ENCODE measurements around the gene TCEAL1.
"Not testable (repeated sequence)": the region's sequence is repeated elsewhere in the genome, so short reads cannot be mapped to it uniquely, and the experiment has no call there.

The TCEAL1 gene, protein sequence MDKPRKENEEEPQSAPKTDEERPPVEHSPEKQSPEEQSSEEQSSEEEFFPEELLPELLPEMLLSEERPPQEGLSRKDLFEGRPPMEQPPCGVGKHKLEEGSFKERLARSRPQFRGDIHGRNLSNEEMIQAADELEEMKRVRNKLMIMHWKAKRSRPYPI

DNA sequence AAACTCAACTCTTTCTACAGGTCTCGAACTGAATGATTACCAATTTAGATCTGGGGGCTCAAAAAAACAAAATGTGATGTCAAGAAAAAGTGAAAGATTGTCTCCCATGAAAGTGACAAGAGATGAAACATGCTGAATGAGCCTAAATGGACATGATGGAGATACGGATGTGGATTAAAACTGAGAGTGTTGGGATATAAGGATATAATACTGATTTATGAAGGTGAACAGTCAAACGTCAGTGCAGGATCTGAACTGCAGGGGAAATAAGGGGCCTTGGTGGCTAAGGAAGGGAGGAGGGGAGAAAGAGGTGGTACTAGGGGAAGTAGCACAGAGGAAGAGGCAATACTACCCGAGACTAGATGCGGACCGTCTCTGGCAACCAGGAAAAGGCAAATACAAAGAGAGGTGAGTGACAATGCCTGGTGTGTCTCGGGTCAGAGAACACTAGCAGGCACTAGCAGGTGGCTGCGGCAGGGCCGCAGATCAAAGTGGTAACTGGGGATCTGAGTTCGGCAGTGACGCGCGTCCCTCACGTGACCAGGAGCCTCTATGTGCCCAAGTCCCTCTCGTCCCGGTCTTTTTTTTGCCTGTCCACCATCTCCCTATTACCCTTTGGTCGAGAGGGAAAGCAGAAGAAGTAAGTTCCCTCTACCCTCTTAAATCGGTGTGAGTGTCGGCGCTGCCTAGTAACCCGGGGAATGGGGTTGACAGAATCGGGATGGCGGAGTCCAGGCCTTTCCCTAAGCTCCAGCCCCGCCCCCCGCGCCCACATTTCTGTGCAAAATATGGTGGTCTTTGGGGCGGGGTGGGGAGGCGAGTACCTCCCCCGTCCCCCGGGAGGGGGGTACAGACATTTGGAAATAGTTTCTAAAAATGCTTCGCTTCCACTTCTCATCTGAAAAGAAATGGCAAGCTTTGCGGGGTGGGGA lies at the start of gene TCEAL1:
TCEAL1 (plus strand) TSS at position 590 of the 932 bp plus-strand sequence. CDS start 942 bp downstream, outside the sequence.
- peak; percentile 57 to 59 for ATAC-seq

DNA sequence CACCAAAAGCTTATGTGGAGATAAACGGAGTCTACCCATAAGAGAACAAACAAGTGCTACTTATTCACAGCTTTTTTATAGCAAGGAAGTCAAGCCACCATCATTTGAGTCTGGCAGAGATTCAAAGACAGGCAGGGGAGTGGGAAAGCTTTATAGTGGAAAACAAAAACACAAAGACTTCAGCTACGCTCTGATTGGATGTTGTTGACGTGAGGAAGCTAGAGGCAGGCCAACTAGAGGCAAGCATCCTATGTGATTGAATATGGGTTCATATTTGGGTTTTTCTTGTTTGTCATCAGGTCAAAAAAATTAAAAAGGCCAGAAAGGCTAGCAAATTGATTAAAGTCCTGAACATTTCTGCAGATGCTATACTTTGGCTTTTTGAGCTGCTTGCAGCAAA lies 44.2 kb upstream of the TCEAL1 start:
- no peak for ATAC-seq

DNA sequence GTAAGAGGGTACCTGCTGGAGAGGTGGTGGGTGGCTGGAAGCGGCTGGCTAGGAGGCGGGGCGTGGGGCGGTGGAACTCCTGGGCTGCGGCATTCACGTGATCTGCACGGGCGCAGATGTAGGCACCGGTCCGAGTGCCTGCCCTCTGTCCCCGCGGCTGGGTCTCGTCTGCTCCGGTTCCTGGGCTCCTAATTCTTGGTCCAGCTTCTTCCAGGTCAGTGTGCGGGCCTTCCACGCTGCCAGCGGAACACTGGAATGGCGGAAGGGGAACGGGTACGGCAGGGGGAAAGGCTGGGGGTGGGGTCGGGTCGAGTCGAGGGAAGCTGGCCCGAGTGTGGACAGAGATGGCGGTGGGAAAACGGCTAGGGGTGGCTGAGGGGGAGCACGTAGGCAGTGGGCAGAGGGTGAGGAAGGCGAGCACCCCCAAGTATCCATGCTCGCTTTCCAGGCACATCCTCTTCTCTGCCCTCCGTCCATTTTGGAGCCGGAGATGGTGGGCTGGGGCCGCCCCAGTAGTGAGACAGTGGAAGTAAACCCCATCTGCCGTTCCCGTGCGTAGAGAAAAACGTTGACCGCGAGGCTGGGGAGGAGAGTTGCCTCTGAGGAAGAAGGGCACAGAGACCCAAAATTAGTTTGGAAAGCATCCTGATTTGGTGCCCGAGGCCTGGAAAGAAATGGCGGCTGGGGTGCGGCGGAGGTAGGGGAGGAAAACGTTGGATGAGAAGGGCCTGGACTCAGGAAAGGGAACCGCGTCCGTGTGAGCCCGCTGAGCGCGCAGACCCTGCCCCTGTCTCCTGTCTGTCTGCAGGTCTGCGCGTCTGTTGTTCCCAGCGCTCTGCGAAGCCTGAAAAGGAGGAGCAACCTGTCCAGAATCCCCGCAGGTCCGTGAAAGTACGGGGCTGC lies 43.1 kb upstream of the TCEAL1 start, which contains the start of gene TCEAL4:
TCEAL4 (plus strand) TSS at position 105 of the 903 bp plus-strand sequence. CDS start 1,161 bp downstream, outside the sequence.
- peak; percentile 61 to 74 for ATAC-seq

DNA sequence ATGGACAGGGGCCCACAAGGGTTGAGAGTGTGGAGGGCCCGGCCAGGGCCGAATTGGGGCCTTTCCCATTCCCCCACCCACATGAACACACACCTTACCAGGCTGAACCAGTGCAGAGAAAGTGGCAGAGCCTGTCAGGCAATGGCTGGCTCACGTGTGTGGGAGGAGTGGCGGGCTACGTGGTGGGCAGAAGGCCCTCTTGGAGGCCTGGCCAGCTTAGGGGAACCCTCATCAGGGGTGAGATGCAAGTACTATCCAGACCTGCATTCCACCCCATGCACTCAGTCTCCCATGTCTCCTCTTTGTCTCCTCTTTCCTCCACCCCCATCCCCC lies 42.5 kb upstream of the TCEAL1 start:
- ATAC-seq, result no peak

DNA sequence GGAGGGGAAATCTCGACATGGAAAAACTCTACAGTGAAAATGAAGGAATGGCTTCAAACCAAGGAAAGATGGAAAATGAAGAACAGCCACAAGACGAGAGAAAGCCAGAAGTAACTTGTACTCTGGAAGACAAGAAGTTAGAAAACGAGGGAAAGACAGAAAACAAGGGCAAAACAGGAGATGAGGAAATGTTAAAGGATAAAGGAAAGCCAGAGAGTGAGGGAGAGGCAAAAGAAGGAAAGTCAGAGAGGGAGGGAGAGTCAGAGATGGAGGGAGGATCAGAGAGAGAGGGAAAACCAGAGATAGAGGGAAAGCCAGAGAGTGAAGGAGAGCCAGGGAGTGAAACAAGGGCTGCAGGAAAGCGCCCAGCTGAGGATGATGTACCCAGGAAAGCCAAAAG lies 42.1 kb upstream of the TCEAL1 start:
- ATAC-seq, result no peak

DNA sequence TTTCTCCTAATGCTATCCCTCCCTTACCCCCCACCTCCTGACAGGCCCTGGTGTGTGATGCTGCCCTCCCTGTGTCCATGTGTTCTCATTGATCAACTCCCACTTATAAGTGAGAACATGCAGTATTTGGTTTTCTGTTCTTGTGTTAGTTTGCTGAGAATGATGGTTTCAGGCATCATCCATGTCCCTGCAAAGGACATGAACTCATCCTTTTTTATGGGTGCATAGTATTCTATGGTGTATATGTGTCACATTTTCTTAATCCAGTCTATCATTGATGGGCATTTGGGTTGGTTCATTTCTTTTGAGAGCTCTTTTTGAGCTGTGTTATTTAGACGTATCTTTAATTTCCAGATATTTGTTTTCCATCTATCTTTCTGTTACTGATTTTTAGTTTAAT lies 36.5 kb upstream of the TCEAL1 start:
- not testable (repeated sequence) for ATAC-seq

DNA sequence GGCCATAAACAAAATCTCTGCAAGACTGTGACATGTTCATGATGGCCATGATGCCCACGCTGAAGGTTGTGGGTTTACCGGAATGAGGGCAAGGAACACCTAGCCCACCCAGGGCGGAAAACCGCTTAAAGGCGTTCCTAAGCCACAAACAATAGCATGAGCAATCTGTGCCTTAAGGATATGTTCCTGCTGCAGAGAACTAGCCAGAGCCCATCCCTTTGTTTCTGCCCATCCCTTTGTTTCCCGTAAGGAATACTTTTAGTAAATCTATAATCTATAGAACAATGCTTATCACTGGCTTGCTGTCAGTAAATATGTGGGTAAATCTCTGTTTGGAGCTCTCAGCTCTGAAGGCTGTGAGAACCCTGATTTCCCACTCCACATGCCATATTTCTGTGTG lies 33.6 kb upstream of the TCEAL1 start:
- not testable (repeated sequence) for ATAC-seq

DNA sequence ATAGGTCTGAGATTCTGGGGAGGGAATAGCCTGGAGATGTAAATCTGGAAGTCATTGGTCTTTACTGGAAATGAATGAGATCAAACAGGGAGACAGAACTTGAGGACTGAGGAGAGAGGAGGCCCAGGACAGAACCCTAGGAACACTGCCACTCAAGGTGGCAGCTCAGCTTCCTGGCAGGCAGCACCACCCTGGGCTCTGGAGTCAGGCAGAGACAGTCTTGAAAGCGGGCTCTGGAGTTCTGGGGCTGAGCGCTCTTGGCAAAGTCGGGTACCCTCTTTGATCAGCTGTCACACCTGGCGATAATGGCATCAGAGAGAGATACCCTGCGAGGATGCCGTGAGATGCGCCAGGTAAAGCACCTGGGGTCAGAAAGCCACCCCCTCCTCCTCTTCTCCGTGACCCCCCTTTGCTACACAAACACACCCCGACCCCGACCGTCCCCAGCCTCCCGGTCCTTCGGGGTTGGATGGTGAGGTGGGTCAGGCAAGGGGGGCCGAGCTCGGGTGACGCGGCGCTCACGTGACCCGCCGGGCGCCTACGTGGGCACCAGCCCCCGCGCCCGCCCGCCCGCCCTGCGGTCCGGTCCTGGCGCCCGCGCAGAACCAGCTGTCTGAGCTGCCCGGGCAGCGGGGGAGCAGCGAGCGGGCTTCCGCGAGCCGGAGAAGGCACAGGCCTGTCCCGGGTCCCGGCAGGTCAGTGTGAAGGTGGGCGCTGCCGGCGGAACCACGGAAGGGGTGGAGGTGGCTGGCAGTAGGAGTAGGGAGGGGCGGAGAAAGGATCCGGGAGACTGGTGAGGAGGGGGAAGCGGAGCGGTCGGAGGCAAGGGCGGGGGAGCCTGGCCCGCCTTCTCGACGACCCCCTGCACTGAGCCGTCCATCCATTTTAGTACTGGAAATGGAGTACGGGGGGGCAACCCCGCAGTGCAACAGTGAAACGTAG lies 21.1 kb upstream of the TCEAL1 start, which contains the start of gene TCEAL3:
TCEAL3 (plus strand) TSS at position 600 of the 942 bp plus-strand sequence. CDS start 1,102 bp downstream, outside the sequence.
- peak; percentile 73 to 82 for ATAC-seq

DNA sequence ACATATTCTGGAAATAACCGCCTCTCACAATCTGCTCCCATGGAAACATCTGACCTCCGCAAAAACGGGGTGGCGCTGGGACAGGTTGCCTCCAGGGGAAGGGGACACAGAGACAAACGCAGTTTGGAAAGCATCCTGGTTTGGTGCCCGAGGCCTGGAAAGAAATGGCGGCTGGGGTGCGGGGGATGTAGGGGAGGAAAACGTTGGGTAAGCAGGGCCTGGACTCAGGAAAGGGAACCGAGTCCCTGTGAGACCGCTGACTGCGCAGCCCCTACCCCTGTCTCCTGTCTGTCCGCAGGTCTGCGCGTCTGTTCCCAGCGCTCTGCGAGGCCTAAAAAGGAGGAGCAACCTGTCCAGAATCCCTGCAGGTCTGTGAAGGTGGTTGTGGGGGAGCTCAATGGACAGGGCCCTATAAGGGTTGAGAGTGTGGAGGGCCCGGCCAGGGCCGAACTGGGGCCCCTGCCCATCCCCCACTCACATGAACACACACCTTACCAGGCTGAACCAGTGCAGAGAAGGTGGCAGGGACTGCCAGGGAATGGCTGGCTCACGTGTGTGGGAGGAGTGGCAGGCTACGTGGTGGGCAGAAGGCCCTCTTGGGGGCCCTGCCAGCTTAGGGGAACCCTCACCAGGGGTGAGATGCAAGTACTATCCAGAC lies 20.3 kb upstream of the TCEAL1 start:
- peak in 1 of 2 donors; percentile 13 for ATAC-seq

DNA sequence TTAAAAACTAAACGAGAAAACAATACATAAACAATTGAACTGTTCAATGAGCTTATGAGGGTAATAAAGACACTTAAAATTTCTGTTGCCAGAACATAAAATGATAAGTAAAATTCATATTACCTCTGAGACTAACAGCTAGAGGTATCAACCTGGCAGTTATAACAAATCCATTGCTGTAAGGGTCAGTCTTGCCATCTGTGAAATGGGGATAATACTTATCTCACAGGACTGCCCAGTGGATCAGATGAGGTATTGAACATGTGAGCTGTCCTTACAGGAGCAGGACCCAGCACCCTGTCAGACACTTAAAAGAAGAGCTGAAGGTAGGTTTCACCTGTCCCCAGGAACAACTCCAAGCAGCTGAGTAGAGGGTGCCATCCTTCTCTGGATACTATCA lies 18.5 kb upstream of the TCEAL1 start:
- ATAC-seq, result no peak

DNA sequence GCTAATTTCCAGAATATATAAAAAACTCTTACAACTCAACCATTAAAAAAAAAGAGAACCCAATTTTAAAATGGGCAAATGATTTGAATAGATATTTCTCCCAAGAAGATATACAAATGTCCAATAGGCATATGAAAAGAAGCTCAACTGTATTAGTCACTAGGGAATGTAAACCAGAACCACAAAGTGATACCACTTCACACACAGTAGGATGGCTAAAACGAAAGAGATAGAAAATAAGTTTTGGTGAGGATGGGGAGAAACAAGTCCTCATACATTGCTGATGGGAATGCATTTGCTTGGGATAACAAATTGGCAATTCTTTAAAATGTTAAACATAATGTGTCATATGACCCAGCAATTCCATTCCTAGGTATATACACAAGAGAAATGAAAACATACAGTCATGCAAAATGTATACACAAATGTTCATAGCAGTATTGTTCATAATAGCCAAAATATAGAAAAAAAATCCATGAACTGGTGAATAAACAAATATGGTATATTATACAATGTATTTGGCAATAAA lies 15.3 kb upstream of the TCEAL1 start:
- no peak for ATAC-seq

DNA sequence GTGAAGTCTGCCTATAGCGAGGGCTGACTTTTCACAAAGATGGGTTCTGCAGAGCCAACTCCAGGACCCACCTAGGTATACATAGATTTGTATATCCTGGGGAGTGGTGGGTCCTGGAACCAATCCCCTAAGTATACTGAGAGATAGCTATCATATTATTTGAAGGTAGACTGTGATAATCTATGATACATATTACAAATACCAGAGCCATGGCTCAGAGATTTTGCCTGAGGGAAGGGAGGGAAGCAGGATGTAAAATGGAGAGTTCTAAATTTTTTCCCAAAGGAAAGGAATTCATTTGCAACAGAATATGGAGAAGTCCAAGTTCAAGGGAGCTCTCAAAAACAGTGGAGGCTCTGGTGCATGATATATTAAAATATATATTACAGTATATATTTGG lies 13.8 kb upstream of the TCEAL1 start:
- ATAC-seq, result no peak

DNA sequence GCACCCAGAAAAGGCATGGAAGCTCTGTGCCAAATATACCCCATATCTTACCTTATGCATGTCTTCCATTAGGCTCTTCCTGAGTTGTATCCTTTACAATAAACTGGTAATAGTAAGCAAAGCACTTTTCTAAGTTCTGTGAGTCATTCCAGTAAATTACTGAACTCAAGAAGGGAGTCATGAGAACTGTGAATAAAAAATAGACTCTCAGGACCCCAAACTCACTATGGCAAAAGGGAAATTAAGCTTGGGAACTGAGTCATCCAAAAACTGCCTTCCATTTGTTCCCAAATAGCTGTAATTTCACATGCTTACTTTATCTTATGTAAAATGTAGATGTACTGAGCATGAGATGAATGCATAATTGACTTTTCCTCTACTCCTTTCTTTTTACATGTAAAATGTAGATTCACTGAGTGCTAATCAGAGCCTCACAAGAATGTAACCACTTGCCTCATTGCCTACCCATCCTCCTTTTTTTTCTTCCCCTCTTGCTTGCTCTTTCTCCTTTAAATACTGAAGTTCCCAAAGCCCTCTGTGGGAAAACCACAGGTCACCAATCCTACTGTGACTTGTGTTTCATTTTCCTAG lies 12.9 kb upstream of the TCEAL1 start:
- ATAC-seq, result no peak

DNA sequence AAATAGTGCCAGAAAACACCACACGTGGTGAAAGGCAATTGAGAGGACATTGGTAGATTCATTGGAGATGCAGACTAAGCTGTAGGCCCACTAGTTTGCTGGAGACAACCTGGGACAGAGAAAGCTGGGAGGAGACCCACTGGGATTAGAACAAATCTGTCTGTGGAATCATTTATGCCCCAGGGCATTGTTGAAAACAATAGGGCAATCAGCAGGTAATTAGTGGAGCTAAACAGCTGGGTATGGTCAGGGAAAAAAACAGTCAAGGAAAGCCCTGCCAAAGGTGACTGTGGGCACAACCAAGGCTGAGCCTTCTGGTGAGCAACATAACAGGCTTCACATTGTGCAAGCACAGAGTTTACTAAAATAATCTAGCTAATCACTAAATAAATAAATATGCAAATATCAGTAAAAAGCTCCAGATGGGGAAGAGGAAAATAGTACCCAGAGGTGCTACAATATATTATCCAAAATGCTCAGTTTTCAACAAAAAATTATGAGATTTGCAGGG lies 12.0 kb upstream of the TCEAL1 start:
- ATAC-seq, result no peak

DNA sequence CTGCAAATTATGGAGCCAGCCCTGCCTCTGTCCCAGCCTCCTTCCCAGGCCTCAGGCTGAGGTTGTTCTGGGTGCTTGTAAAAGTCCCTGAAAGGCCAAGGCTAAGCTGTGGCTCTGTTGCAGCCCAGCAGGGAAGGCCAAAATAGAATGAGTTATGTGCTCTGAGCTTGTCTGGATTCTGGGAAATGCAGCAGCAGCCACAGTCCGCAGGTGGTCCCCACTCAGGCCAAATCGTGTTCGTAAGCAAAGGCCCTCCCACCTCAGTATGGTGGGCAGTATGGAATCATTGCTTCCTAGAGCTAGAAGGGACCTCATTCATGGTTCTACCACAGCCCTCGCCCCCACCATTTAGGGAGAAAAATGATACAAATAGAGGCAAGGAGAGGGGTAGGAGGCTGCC lies 4.7 kb upstream of the TCEAL1 start:
- no peak for ATAC-seq

DNA sequence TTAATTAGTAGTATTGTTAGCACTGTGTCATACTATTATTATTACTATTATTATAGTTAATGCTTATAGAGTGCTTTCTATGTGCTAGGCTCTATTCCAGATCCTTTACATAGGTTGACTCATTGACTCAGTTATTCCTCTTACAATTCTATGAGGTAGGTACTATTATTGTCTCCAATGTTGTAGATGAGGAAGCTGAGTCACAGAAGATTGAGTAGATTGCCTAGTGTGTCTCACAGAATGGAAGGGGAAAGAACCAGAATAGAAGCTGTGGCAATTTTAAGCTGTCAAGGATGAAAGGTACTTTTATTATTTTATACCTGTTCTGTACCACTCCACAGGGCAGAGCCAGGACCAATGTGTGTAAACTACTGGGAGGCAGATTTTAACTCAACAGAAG lies 1.9 kb upstream of the TCEAL1 start:
- ATAC-seq, result peak; percentile 69 to 79

DNA sequence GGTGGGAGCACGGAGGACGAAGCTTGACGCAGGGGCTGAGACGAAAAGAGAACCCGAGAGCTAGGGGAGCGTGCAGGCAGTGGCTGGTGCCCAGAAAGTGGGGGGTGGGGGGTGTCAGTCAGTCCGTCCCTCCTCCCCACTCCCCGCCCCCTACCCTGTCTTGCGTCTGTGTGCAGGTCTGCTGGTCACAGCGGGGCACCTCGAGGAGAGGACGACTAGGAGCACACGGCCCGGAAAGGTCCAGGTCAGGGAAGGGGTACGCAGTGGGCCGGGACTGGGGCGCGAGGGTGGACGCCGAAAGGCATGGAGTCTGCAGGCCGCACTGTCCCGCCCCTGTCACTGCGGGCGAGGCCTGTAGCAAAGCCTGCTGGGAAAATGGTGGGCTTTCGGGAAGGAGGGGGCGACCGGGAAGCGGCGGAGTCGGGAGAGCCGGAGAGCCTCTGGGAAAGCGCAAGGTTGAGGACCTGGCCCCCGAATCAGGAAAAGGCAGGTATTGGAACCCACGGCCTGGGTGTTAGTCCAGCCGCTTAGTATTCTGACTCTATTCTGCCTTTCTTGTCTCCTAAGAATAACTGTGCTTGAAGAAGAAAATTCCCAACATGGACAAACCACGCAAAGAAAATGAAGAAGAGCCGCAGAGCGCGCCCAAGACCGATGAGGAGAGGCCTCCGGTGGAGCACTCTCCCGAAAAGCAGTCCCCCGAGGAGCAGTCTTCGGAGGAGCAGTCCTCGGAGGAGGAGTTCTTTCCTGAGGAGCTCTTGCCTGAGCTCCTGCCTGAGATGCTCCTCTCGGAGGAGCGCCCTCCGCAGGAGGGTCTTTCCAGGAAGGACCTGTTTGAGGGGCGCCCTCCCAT lies 769 bp downstream of the TCEAL1 start:
- ATAC-seq, result peak; percentile 34 to 49

DNA sequence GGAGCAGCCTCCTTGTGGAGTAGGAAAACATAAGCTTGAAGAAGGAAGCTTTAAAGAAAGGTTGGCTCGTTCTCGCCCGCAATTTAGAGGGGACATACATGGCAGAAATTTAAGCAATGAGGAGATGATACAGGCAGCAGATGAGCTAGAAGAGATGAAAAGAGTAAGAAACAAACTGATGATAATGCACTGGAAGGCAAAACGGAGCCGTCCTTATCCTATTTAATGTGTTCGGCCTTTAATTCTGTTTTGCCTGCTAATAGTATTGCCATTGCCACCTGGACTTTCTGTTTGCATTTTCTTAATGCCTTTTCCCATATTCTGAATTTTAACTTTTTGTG lies 1.4 kb downstream of the TCEAL1 start:
- ATAC-seq, result no peak

DNA sequence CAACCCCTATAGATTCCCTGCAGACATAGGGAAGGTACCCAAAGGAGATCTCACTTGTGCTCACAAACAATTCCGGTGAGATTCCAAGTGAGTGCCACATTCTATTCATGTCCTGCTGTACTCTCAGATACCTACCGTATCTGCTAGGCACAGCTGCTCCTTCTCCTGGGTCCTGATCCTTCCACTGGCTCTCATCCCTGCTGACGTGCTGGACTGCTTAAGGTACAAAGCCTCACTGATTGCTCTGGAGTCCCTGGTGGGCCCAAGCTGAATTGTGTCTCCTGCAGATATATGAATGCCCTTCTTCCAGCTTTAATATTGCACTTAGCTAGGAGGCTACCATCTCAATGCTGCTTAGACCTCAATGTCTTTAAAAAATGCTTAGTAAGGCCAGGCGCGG lies 2.4 kb downstream of the TCEAL1 start:
- no peak for ATAC-seq
